ENCODE data around the gene LIPC.

LIPC gene

DNA sequence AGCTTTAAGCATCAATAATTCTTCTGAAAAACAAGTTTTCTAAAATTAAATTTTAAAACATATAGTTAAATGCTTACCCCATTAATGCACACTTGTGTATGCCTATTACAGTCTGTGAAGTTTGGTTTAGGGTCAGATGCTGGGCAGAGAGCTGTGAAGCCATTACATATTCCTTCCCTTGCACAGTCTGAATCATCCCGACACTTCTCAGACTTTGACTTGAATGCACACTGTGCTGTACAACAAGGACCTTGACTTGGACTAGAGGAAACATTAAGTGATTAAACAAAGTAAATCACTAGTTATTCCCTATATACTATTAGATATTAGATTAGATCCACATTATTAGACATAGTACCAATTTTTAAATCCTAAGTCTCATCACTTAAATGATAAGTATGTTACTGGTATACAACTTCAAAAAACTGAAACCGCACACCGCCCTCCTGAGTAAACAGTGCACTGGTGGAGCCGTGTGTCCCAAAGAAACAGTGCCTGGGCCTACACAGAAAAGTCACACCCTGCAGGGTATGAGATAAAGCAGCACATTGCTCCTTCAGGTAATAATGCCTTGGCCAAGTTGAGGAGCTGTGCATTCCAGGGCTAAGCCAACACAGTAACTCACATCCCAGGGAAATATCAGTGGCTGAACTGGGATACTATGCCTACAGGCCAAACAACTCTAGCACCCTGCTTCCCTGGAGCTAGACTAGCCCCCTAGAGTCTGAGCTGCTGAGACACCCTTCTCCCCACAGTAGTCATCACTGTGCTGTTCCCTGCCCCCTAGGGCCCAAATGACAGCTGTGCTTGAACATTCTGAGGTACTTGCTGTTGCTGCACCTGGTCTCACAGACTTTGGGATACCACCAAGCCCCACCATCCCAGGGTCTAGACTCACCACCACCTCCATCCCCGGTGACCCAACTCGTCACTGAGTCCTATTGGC is 180.2 kb downstream of the LIPC start:
- no peak for DNase-seq
- TF ChIP-seq POLR2A (IDR thresholded peaks at IDR 0.05; ENCODE audit: low read length) (no peak), GATA1 (IDR thresholded peaks at IDR 0.05; ENCODE audit: low read depth, low read length) (no peak)

DNA sequence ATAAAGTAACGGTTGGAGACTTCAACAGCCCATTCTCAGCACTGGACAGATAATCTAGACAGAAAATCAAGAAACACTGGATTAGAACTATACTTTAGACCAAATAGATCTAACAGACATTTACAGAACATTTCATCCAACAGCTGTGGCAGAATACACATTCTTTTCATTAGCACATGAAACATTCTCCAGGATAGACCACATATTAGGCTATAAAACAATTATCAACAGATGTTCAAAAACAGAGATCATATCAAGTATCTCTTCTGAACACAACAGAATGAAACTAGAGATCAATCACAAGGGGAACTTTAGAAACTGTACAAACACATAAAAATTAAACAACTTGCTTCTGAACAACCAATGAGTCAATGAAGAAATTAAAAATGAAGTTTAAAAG is 184.4 kb downstream of the LIPC start:
- no peak for TF ChIP-seq GATA1 (IDR thresholded peaks at IDR 0.05; ENCODE audit: low read depth, low read length)
- TF ChIP-seq POLR2A (IDR thresholded peaks at IDR 0.05; ENCODE audit: low read length): no peak

More for the DNA sequence above, 184.4 kb downstream of the LIPC start:
- DNase-seq: no peak

Data from erythroblast (primary cell).